Measurements from ENCODE around the gene IRF7. TPM values are rescaled to one million over a fixed set of nuclear protein-coding genes. Genes with fewer than 3 reads are reported as not detected.

IRF7 gene
- total and polyA plus RNA-seq, 9 donors: 0.28 to 59.1 (median 17.1) TPM

DNA sequence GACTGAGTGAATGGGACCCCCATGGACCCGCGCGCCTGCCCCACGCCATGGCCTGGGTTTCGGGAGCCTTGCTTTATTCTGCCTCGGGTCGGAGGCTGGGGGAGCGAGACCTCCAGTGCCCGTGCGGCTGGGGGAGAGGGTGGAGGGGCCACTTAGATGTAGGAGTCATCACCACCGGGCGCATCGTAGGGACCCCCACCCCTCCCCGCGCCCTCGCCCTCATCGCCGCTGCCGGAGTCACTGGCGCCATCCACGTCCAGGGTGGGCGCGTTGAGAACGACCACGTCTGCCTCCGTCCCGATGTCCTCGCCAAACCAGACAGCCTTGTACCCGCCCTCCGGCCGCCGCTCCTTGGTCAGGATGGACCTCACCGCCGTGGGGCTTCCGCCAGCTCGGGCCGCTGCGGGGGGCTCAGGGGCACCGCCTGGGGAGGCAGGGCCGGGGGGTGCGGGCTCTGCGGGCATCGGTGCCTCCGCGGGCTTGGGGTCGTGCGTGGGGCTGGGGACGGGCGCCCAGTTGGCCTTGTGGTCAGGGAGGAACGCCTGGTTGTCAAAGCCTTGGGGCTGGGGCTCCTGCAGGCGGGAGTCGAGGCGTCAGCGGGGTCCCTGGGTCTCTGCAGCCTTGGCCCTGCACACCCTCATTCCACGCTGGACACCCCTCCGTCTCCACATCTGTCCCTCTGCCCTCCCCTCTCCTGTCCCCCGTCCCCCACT is 1.6 kb upstream of the IRF7 start:
- Histone ChIP-seq H3K27ac (no peak overlapping the region), H3K9me3 (no peaks in the 10 kb centered on the region), H3K4me1 (ENCODE audit: insufficient read depth) (peaks cover 8% of the 10 kb centered on the region), H3K36me3 (no peaks in the 10 kb centered on the region), H3K27me3 (no peaks in the 10 kb centered on the region), H3K4me3 (no peak overlapping the region)
- TF ChIP-seq EP300 (IDR thresholded peaks at IDR 0.05) (no peak), POLR2A (IDR thresholded peaks at IDR 0.05) (no peak)
- TF ChIP-seq, protein P1, sequence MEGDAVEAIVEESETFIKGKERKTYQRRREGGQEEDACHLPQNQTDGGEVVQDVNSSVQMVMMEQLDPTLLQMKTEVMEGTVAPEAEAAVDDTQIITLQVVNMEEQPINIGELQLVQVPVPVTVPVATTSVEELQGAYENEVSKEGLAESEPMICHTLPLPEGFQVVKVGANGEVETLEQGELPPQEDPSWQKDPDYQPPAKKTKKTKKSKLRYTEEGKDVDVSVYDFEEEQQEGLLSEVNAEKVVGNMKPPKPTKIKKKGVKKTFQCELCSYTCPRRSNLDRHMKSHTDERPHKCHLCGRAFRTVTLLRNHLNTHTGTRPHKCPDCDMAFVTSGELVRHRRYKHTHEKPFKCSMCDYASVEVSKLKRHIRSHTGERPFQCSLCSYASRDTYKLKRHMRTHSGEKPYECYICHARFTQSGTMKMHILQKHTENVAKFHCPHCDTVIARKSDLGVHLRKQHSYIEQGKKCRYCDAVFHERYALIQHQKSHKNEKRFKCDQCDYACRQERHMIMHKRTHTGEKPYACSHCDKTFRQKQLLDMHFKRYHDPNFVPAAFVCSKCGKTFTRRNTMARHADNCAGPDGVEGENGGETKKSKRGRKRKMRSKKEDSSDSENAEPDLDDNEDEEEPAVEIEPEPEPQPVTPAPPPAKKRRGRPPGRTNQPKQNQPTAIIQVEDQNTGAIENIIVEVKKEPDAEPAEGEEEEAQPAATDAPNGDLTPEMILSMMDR (IDR thresholded peaks at IDR 0.05): no peak
- intact Hi-C loops (cut with DNase I): loop anchor here in 1 of 4 donors (10.0 kb wide), 1 partner anchor 57 kb away; no protein-coding TSS in a partner anchor
- peak in 3 of 5 donors; percentile 16 to 51 (median 50) for DNase-seq
- 91 to 93% (median 92%) methylated on average over 53 to 57 of the region's 57 CpGs for WGBS, 3 donors

DNA sequence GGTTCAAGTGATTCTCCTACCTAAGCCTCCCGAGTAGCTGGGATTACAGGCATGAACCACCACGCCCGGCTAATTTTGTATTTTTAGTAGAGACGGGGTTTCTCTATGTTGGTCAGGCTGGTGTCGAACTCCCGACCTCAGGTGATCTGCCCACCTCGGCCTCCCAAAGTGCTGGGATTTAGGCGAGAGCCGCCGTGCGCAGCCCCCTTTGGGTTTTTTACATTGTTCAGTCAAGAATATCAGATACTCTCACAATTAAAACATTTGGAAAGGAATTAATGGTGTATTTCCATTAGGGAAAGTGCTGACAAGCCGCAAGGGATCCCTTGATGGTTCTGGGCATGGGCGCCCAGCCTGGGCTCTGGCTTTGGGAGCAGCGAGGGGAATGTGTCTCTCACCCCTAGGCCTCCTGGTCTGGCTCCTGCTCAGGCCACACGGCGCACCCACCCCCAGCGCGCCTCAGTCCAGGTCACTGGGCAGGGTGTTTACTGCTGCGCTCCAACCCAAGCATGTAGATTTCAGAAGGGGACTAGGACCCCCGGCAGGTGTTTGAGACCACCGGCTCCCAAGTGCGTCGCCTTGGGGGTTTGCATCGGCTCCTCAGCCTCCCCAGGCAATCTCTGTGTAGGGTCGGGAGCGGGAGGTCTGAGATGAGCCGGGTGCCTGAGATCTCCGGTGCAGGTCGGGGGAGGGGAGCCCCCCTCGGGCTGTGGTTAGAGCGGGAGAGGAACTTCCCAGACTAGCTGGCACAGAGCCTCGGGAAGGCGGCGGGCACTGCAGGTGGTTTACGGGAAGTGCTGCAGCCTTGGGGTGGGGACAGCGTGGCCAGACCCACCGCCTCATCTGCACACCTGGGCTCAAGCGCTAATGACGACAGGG is 809 bp upstream of the IRF7 start:
- intact Hi-C loops (cut with DNase I): loop anchor here in 1 of 4 donors (10.0 kb wide), 1 partner anchor 58 kb away; no protein-coding TSS in a partner anchor
- Histone ChIP-seq H3K9me3 (no peaks in the 10 kb centered on the region), H3K4me1 (ENCODE audit: insufficient read depth) (peaks cover 8% of the 10 kb centered on the region), H3K27me3 (no peaks in the 10 kb centered on the region), H3K4me3 (peak overlapping the region; percentile 59), H3K27ac (peak overlapping the region in 1 of 2 donors; percentile 80), H3K36me3 (no peaks in the 10 kb centered on the region)
- 81 to 84% (median 83%) methylated on average over 36 to 39 of the region's 39 CpGs for WGBS, 3 donors
- TF ChIP-seq, protein P1 (IDR thresholded peaks at IDR 0.05): no peak
- TF ChIP-seq EP300 (IDR thresholded peaks at IDR 0.05): no peak
- no peak for TF ChIP-seq POLR2A (IDR thresholded peaks at IDR 0.05)
- peak in 3 of 5 donors; percentile 37 to 68 (median 59) for DNase-seq

DNA sequence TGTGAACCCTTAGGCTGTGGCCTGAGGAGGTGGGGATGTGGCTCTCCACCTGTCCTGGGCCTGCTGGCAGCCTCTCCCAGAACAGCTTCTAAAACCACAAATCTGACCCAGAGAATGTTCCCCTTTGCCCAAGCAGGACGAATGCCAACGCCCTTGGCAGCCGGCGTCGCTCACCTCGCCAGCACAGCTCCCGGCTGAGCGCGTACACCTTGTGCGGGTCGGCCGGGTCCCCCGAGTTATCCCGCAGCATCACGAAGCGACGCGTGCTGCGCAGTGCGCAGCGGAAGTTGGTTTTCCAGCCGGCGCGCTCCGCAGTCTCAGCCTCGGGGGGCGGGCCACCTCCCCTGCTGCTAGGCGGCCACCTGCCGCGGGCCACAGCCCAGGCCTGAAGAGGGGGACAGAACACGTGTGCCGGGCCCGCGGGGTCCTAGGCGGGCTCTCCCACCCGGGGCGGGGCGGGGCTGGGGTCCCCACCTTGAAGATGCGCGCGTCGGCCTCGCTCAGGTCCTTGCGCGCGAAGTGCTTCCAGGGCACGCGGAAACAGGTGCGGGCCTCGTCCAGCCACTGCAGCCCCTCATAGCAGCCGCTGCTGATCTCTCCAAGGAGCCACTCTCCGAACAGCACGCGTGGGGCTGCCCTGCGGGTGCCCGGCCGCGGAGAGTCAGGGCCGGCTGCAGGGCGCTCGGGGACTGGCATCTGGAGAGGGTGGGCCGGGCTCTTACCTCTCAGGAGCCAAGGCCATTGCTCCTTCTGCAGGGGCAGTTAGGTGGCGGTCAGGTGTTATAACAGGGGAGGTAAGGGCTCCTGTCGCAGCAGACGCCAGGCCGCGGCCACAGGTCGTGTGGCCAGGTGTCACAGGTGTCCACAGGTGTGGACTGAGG is 887 bp downstream of the IRF7 start:
- peak in 4 of 5 donors; percentile 35 to 67 (median 56) for DNase-seq
- H3K4me1 ChIP-seq (ENCODE audit: insufficient read depth): peaks cover 8% of the 10 kb centered on the region
- TF ChIP-seq, protein P1 (IDR thresholded peaks at IDR 0.05): no peak
- intact Hi-C loops (cut with DNase I): loop anchor here in 1 of 4 donors (10.0 kb wide), 1 partner anchor 60 kb away; no protein-coding TSS in a partner anchor
- no peaks in the 10 kb centered on the region for H3K27me3 ChIP-seq
- peak overlapping the region; percentile 59 for H3K4me3 ChIP-seq
- H3K9me3 ChIP-seq: no peaks in the 10 kb centered on the region
- peak overlapping the region; percentile 62 to 80 for H3K27ac ChIP-seq
- WGBS, 3 donors: 36 to 53% (median 50%) methylated on average over 29 to 68 of the region's 68 CpGs
- no peaks in the 10 kb centered on the region for H3K36me3 ChIP-seq

All from ovary (tissue), 9 donors.